Fibroblast of lung (primary cell): ENCODE results near the gene RAB40A. TPM values are rescaled to one million over a fixed set of nuclear protein-coding genes. Genes with fewer than 3 reads are reported as not detected.
A peak's percentile ranks its signal among the peaks of the same experiment; 100 is the strongest.

Source experiments
- DNase-seq, 2 donors: peaks; one replicate each; pipeline versions ENCODE4 v3.0.0 to v3.0.0-alpha.2; 2010; ENCODE audit warnings: low read depth in 2 of 2
- H2AFZ ChIP-seq: 2 replicates; pipeline ENCODE4 v1.5.1; 2012; ENCODE audit warnings: low read length, control low read depth, inconsistent platforms
- H3K27ac ChIP-seq: 2 replicates; pipeline ENCODE4 v1.5.1; 2011; ENCODE audit warnings: low read length, control low read depth; ENCODE audit not compliant: insufficient read depth
- H3K27me3 ChIP-seq: 2 replicates; pipeline ENCODE4 v1.5.1; 2011; ENCODE audit warnings: mild to moderate bottlenecking, low read length; ENCODE audit not compliant: control insufficient read depth, insufficient read depth
- H3K36me3 ChIP-seq: 2 replicates; pipeline ENCODE4 v1.5.1; 2011; ENCODE audit warnings: low read length; ENCODE audit not compliant: control insufficient read depth, insufficient read depth
- H3K4me1 ChIP-seq: 2 replicates; pipeline ENCODE4 v1.5.1; 2011; ENCODE audit warnings: low read length; ENCODE audit not compliant: control insufficient read depth, insufficient read depth; ENCODE audit errors: extremely low read depth
- H3K4me2 ChIP-seq: 2 replicates; pipeline ENCODE4 v1.5.1; 2011; ENCODE audit warnings: low read length, control low read depth; ENCODE audit not compliant: insufficient read depth; ENCODE audit errors: extremely low read depth
- H3K4me3 ChIP-seq, 4 experiments: fragments of 200-600 bp in 1 of 4; sonication (generic) in 1 of 4; replicated peaks in 1 of 4; 2 replicates each; pipeline ENCODE4 v1.5.1; 2011 to 2016; ENCODE audit warnings: low read length in 4 of 4, low read depth in 3 of 4, mild to moderate bottlenecking in 3 of 4, control low read depth in 2 of 4, inconsistent platforms in 1 of 4, mixed read lengths in 1 of 4; ENCODE audit not compliant: insufficient read depth in 1 of 4; ENCODE audit errors: control extremely low read depth in 1 of 4
- H3K79me2 ChIP-seq: 2 replicates; pipeline ENCODE4 v1.5.1; 2012; ENCODE audit warnings: mild to moderate bottlenecking, low read length, inconsistent platforms; ENCODE audit not compliant: control insufficient read depth, insufficient read depth
- H3K9ac ChIP-seq: 2 replicates; pipeline ENCODE4 v1.5.1; 2011; ENCODE audit warnings: mild to moderate bottlenecking, low read length, control low read depth; ENCODE audit not compliant: insufficient read depth
- H3K9me3 ChIP-seq: 2 replicates; pipeline ENCODE4 v1.5.1; 2012; ENCODE audit warnings: low read depth, low read length; ENCODE audit not compliant: control insufficient read depth, insufficient read depth
- H4K20me1 ChIP-seq: 2 replicates; pipeline ENCODE4 v1.5.1; 2011; ENCODE audit warnings: low read length; ENCODE audit not compliant: control insufficient read depth, insufficient read depth; ENCODE audit errors: extremely low read depth
- CTCF ChIP-seq, 2 donors: IDR thresholded peaks in 1 of 2; conservative IDR thresholded peaks in 1 of 2; 1 replicate in 1 of 2; 2 replicates in 1 of 2; pipeline ENCODE4 v1.5.1; 2011 to 2012; ENCODE audit warnings: low read length in 2 of 2, control low read depth in 1 of 2, inconsistent platforms in 1 of 2, low read depth in 1 of 2, mild to moderate bottlenecking in 1 of 2
- EZH2 ChIP-seq: IDR thresholded peaks from 2 replicates; pipeline ENCODE4 v1.5.1; 2012; ENCODE audit warnings: low read length, control low read depth, mild to moderate bottlenecking; ENCODE audit errors: missing control alignments
- polyA plus RNA-seq, 2 donors: library from polyadenylated mRNA; depleted of rRNA in 1 of 2; stranded (reverse) in 1 of 2; unstranded in 1 of 2; fragments of >200 nt; gene quantifications; 2 replicates each; pipeline ENCODE4 v1.2.1, GENCODE V29; 2011 to 2012; ENCODE audit warnings: missing spikeins in 1 of 2
- total RNA-seq: library from RNA; depleted of rRNA; stranded (reverse); fragments of >200 nt; gene quantifications from 2 replicates; pipeline ENCODE4 v1.2.1, GENCODE V29; 2014

Gene RAB40A
- total and polyA plus RNA-seq, 2 donors (not counting 1 experiment from before 2014, with no cell fraction given), result 0.07 to 0.17 TPM

- Histone ChIP-seq H3K36me3 (no peaks in the 10 kb centered on the region), H3K9me3 (no peaks in the 10 kb centered on the region), H3K27me3 (no peaks in the 10 kb centered on the region), H2AFZ (no peak overlapping the region), H3K4me2 (no peak overlapping the region), H4K20me1 (no peaks in the 10 kb centered on the region), H3K79me2 (no peaks in the 10 kb centered on the region), H3K4me3 (peak overlapping the region in 1 of 4 experiments; percentile 14), H3K4me1 (peaks cover 5% of the 10 kb centered on the region), H3K27ac (peak overlapping the region; percentile 51), H3K9ac (no peak overlapping the region)
- TF ChIP-seq CTCF (conservative IDR thresholded peaks at IDR 0.05 in 1 of 2, IDR thresholded peaks at IDR 0.05 in 1 of 2; ENCODE audit: low read depth in 1 of 2, low read length in 2 of 2), result no peak
- no peak for TF ChIP-seq EZH2
- peak; percentile 76 to 84 for DNase-seq
Observed at GRCh38 chrX:103531002-103531401, 11.7 kb upstream of the RAB40A start.

GRCh38 chrX:103530545-103530944 is 11.3 kb upstream of the RAB40A start:
- Histone ChIP-seq H3K79me2 (no peaks in the 10 kb centered on the region), H3K27me3 (no peaks in the 10 kb centered on the region), H3K9me3 (no peaks in the 10 kb centered on the region), H3K36me3 (no peaks in the 10 kb centered on the region), H3K27ac (peak overlapping the region; percentile 51), H3K4me3 (no peak overlapping the region), H3K4me2 (no peak overlapping the region), H2AFZ (no peak overlapping the region), H3K4me1 (peaks cover 5% of the 10 kb centered on the region), H3K9ac (no peak overlapping the region), H4K20me1 (no peaks in the 10 kb centered on the region)
- DNase-seq, result peak in 1 of 2 donors; percentile 25
- TF ChIP-seq EZH2 (no peak), CTCF (conservative IDR thresholded peaks at IDR 0.05 in 1 of 2, IDR thresholded peaks at IDR 0.05 in 1 of 2; ENCODE audit: low read depth in 1 of 2, low read length in 2 of 2) (no peak)

DNA sequence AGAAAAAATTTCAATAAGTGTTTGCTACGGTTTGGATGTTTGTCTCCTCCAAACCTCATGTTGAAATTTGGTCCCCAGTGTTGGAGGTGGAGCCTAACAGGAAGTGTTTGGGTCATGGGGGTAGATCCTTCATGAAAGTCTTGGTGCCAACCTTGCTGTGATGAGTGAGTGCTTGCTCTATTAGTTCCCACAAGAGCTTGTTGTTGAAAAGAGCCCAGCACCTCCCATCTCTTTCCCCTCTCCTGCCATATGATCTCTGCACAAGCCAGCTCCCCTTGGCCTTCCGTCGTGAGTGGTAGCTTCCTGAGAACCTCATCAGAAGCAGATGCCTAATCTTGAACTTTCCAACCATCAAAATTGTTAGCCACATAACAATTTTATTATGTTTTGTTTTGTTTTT is 10.3 kb upstream of the RAB40A start:
- Histone ChIP-seq H3K27ac (no peak overlapping the region), H3K79me2 (no peaks in the 10 kb centered on the region), H3K4me2 (no peak overlapping the region), H3K4me1 (peaks cover 5% of the 10 kb centered on the region), H3K9ac (no peak overlapping the region), H3K4me3 (no peak overlapping the region), H2AFZ (no peak overlapping the region), H3K27me3 (no peaks in the 10 kb centered on the region), H3K9me3 (no peaks in the 10 kb centered on the region), H3K36me3 (no peaks in the 10 kb centered on the region), H4K20me1 (no peaks in the 10 kb centered on the region)
- no peak for DNase-seq
- TF ChIP-seq CTCF (conservative IDR thresholded peaks at IDR 0.05 in 1 of 2, IDR thresholded peaks at IDR 0.05 in 1 of 2; ENCODE audit: low read depth in 1 of 2, low read length in 2 of 2), result no peak
- TF ChIP-seq EZH2, result no peak
